Measurements from ENCODE around the gene SPC25.

Gene SPC25

DNA sequence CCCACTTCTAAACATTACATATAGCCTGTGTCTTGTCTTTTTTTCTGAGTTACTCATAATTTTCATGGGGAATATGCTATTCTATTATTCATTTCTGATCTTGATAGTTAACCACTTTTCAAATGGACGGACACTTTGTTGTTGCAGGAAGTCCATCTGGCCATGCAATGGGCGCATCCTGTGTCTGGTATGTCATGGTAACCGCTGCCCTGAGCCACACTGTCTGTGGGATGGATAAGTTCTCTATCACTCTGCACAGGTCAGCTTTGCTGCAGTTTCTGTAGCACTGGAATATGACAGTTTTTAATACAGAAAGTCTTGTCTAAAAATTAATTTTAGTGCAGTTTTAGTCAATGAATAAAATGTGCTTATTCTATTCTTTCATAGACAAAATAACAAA lies 14.1 kb upstream of the SPC25 start:
- H3K9me3 ChIP-seq (ENCODE audit: control insufficient read depth in 5 of 5, low read length in 5 of 5), result no peaks in the 10 kb centered on the region
- H3K36me3 ChIP-seq (ENCODE audit: control insufficient read depth in 5 of 5, insufficient read depth in 5 of 5, low read length in 5 of 5), result no peaks in the 10 kb centered on the region
- H3K27me3 ChIP-seq (ENCODE audit: control insufficient read depth in 5 of 5, insufficient read depth in 4 of 5, low read length in 5 of 5), result peaks cover 0 to 5% (median 2%) of the 10 kb centered on the region in 5 donors
- no peak overlapping the region for H3K4me3 ChIP-seq (ENCODE audit: low read depth in 1 of 5, low read length in 5 of 5)
- H3K9ac ChIP-seq (ENCODE audit: low read length in 5 of 5), result no peak overlapping the region
- no peaks in the 10 kb centered on the region for H3K4me1 ChIP-seq (ENCODE audit: control insufficient read depth in 5 of 5, insufficient read depth in 5 of 5, low read length in 5 of 5)
- no peak overlapping the region for H3K27ac ChIP-seq (ENCODE audit: low read depth, low read length)

DNA sequence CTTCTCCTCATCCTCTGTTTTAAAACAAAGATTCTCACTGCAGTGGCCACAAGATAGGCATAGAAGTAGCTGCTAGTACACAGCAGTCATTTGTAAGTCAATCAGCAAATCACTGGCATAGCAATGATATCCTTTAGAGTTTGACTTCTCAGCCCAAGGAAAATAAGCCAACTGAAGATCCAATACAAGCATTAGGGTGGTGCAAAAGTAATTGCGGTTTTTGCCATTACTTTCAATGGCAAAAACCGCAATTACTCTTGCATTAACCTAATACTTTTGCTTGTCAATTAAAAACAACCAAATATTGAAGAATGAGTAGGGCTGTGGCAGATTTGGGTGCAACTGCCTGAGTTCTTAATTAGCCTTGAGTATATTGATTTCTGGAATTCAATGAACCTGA lies 13.7 kb upstream of the SPC25 start:
- Histone ChIP-seq H3K4me3 (ENCODE audit: low read depth in 1 of 5, low read length in 5 of 5) (no peak overlapping the region), H3K4me1 (ENCODE audit: control insufficient read depth in 5 of 5, insufficient read depth in 5 of 5, low read length in 5 of 5) (no peaks in the 10 kb centered on the region), H3K27me3 (ENCODE audit: control insufficient read depth in 5 of 5, insufficient read depth in 4 of 5, low read length in 5 of 5) (peaks cover 0 to 5% (median 2%) of the 10 kb centered on the region in 5 donors), H3K9me3 (ENCODE audit: control insufficient read depth in 5 of 5, low read length in 5 of 5) (no peaks in the 10 kb centered on the region), H3K9ac (ENCODE audit: low read length in 5 of 5) (no peak overlapping the region), H3K27ac (ENCODE audit: low read depth, low read length) (no peak overlapping the region), H3K36me3 (ENCODE audit: control insufficient read depth in 5 of 5, insufficient read depth in 5 of 5, low read length in 5 of 5) (no peaks in the 10 kb centered on the region)

DNA sequence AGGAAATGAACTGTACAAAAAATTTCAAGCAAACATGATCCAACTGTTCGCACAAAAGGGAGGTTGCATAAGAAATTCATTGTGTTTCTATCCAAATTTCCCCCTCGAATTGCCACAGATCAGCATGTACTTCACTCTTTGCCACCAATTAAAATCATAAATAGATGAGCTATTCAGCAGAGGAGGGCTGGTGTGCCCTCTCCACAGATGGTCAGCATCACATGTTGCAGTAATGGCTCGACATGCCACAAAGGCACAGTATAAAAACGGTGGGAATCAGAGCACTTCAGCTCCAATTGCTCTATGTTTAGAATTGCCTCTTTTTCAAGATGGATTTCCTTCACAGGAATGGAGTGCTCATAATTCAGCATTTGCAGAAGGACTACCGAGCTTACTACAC lies 10.8 kb upstream of the SPC25 start, which contains the start of gene G6PC2:
Gene G6PC2 (plus strand): TSS at position 289 of the 400 bp plus-strand sequence. CDS start 41 bp downstream, at position 330.
- H3K4me3 ChIP-seq (ENCODE audit: low read depth in 1 of 5, low read length in 5 of 5), result no peak within 1 kb of the TSS
- H3K36me3 ChIP-seq (ENCODE audit: control insufficient read depth in 5 of 5, insufficient read depth in 5 of 5, low read length in 5 of 5), result no peaks in the 10 kb centered on the region
- no peak within 1 kb of the TSS for H3K27ac ChIP-seq (ENCODE audit: low read depth, low read length)
- no peaks in the 10 kb centered on the region for H3K9me3 ChIP-seq (ENCODE audit: control insufficient read depth in 5 of 5, low read length in 5 of 5)
- no peak within 1 kb of the TSS for H3K9ac ChIP-seq (ENCODE audit: low read length in 5 of 5)
- H3K27me3 ChIP-seq (ENCODE audit: control insufficient read depth in 5 of 5, insufficient read depth in 4 of 5, low read length in 5 of 5), result no peaks in the 10 kb centered on the region
- H3K4me1 ChIP-seq (ENCODE audit: control insufficient read depth in 5 of 5, insufficient read depth in 5 of 5, low read length in 5 of 5), result no peaks in the 10 kb centered on the region

DNA sequence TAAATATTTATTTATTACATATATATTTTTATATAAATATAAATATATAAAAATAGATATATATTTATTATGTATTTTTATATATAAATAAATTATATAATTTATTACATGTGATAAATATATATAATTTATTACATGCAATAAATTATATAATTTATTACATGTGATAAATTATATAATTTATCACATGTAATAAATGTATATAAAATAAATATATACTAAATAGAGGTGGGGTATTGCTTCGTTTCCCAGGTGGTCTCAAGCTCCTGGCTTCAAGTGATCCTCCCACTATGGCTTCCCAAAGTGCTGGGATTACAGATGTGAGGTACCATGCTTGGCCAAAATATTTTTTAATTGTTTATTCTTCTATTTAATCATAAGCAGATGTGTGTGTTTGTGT lies 7.2 kb upstream of the SPC25 start:
- no peak overlapping the region for H3K4me3 ChIP-seq (ENCODE audit: low read depth in 1 of 5, low read length in 5 of 5)
- no peaks in the 10 kb centered on the region for H3K27me3 ChIP-seq (ENCODE audit: control insufficient read depth in 5 of 5, insufficient read depth in 4 of 5, low read length in 5 of 5)
- no peaks in the 10 kb centered on the region for H3K9me3 ChIP-seq (ENCODE audit: control insufficient read depth in 5 of 5, low read length in 5 of 5)
- H3K36me3 ChIP-seq (ENCODE audit: control insufficient read depth in 5 of 5, insufficient read depth in 5 of 5, low read length in 5 of 5), result no peaks in the 10 kb centered on the region
- no peak overlapping the region for H3K27ac ChIP-seq (ENCODE audit: low read depth, low read length)
- H3K9ac ChIP-seq (ENCODE audit: low read length in 5 of 5), result no peak overlapping the region
- no peaks in the 10 kb centered on the region for H3K4me1 ChIP-seq (ENCODE audit: control insufficient read depth in 5 of 5, insufficient read depth in 5 of 5, low read length in 5 of 5)

DNA sequence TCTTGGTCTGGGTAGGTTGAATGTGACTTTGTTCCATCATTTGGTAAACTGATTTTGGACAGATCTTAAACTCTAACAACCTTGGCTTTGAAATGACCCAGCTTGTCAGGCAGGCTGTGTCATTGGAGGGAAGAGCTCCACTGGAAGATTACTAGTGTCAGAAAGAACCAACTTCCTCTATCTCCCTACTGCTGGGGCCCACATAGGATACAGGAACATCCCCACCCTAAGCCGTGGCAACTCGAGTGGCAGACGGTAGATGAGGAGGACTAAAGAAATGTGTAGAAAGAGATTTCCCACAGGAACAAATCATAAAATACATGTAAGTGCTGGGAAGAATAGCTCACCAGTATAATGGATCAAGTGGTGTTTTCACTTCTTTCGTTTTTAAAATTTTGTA lies 6.6 kb upstream of the SPC25 start:
- no peaks in the 10 kb centered on the region for H3K36me3 ChIP-seq (ENCODE audit: control insufficient read depth in 5 of 5, insufficient read depth in 5 of 5, low read length in 5 of 5)
- no peaks in the 10 kb centered on the region for H3K4me1 ChIP-seq (ENCODE audit: control insufficient read depth in 5 of 5, insufficient read depth in 5 of 5, low read length in 5 of 5)
- H3K9ac ChIP-seq (ENCODE audit: low read length in 5 of 5), result no peak overlapping the region
- H3K27ac ChIP-seq (ENCODE audit: low read depth, low read length), result no peak overlapping the region
- H3K9me3 ChIP-seq (ENCODE audit: control insufficient read depth in 5 of 5, low read length in 5 of 5), result no peaks in the 10 kb centered on the region
- no peak overlapping the region for H3K4me3 ChIP-seq (ENCODE audit: low read depth in 1 of 5, low read length in 5 of 5)
- no peaks in the 10 kb centered on the region for H3K27me3 ChIP-seq (ENCODE audit: control insufficient read depth in 5 of 5, insufficient read depth in 4 of 5, low read length in 5 of 5)

DNA sequence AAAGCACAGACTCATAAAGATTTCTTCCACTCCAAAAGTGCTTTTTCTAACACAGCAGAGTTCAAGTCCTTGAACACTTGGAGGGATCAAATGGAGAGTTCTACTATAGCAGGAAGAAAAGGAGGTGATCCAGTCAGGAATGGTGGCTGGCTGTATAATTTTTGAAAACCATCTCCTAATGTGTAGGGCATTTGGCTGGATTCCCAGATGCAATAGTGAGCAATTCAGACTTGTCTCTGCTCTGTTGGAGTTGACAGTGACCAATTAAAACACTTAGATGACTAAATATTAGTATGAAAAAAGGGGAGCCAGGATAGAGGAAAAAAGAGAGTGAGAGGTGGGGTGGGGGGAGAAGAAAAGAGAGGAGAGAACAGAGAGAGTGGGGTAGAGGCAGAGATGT lies 5.5 kb upstream of the SPC25 start:
- no peaks in the 10 kb centered on the region for H3K9me3 ChIP-seq (ENCODE audit: control insufficient read depth in 5 of 5, low read length in 5 of 5)
- no peaks in the 10 kb centered on the region for H3K4me1 ChIP-seq (ENCODE audit: control insufficient read depth in 5 of 5, insufficient read depth in 5 of 5, low read length in 5 of 5)
- no peaks in the 10 kb centered on the region for H3K27me3 ChIP-seq (ENCODE audit: control insufficient read depth in 5 of 5, insufficient read depth in 4 of 5, low read length in 5 of 5)
- H3K36me3 ChIP-seq (ENCODE audit: control insufficient read depth in 5 of 5, insufficient read depth in 5 of 5, low read length in 5 of 5), result no peaks in the 10 kb centered on the region
- H3K9ac ChIP-seq (ENCODE audit: low read length in 5 of 5), result no peak overlapping the region
- H3K27ac ChIP-seq (ENCODE audit: low read depth, low read length), result no peak overlapping the region
- no peak overlapping the region for H3K4me3 ChIP-seq (ENCODE audit: low read depth in 1 of 5, low read length in 5 of 5)

DNA sequence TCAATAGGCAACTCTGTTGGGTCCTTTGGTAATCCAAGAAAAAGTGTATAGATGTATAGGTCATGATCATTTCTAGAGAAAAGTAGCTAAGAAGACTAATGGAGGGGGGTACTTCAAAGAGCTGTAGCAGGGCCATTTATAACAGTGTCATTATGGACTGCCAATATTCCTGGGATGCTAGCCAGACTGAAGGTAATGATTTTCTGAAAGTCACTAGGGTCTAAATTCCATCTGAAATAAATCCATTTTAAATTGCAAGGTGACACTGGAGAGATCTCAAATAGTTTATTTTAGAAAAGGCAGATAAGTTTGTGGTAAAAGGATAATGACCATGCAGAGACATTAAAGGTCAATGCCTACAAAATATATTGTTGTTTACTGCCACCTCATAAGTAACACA lies 4.5 kb upstream of the SPC25 start:
- no peak overlapping the region for H3K27ac ChIP-seq (ENCODE audit: low read depth, low read length)
- H3K4me3 ChIP-seq (ENCODE audit: low read depth in 1 of 5, low read length in 5 of 5), result no peak overlapping the region
- H3K9me3 ChIP-seq (ENCODE audit: control insufficient read depth in 5 of 5, low read length in 5 of 5), result no peaks in the 10 kb centered on the region
- H3K36me3 ChIP-seq (ENCODE audit: control insufficient read depth in 5 of 5, insufficient read depth in 5 of 5, low read length in 5 of 5), result no peaks in the 10 kb centered on the region
- no peaks in the 10 kb centered on the region for H3K27me3 ChIP-seq (ENCODE audit: control insufficient read depth in 5 of 5, insufficient read depth in 4 of 5, low read length in 5 of 5)
- H3K9ac ChIP-seq (ENCODE audit: low read length in 5 of 5), result no peak overlapping the region
- peaks cover 0 to 10% (median 8%) of the 10 kb centered on the region in 5 donors for H3K4me1 ChIP-seq (ENCODE audit: control insufficient read depth in 5 of 5, insufficient read depth in 5 of 5, low read length in 5 of 5)

DNA sequence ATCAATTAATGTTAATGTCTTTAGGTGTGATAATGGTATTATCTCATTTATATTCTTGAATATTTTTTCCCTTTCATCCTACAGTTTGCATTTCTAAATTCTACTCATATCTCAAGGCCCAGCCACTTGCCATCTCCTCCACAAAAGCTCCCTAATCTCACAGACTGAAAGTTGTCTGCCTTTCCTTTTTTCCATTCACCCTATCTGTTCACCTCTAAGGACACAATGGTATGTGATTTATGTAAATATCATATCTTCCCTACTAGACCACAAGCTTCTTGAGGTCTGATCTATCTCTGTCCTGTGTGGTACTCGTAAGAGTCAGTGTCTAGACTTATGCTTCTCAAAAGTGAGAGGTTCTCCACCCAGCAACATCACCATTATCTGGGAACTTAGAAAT lies 3.9 kb upstream of the SPC25 start:
- no peaks in the 10 kb centered on the region for H3K36me3 ChIP-seq (ENCODE audit: control insufficient read depth in 5 of 5, insufficient read depth in 5 of 5, low read length in 5 of 5)
- no peak overlapping the region for H3K9ac ChIP-seq (ENCODE audit: low read length in 5 of 5)
- H3K9me3 ChIP-seq (ENCODE audit: control insufficient read depth in 5 of 5, low read length in 5 of 5), result no peaks in the 10 kb centered on the region
- no peaks in the 10 kb centered on the region for H3K27me3 ChIP-seq (ENCODE audit: control insufficient read depth in 5 of 5, insufficient read depth in 4 of 5, low read length in 5 of 5)
- no peak overlapping the region for H3K4me3 ChIP-seq (ENCODE audit: low read depth in 1 of 5, low read length in 5 of 5)
- H3K27ac ChIP-seq (ENCODE audit: low read depth, low read length), result no peak overlapping the region
- peaks cover 0 to 11% (median 9%) of the 10 kb centered on the region in 5 donors for H3K4me1 ChIP-seq (ENCODE audit: control insufficient read depth in 5 of 5, insufficient read depth in 5 of 5, low read length in 5 of 5)

DNA sequence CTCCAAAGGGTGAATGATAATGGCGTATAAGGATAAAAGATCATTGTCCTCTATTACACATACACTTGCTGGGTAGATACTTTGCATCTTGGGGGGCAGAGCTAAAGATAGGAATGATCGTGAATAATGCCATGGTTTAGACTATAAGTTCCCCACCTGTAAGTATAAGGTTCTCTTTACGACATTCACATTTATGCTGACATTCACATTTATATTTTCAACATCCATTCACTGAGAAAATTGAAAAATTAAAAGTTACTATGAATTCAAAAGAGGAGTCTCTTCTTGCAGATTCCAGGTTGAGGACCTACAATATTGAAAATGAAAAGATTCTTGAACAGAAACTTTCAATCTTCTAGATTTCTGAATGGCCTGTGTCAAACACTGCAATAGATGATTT lies 2.1 kb upstream of the SPC25 start:
- no peak overlapping the region for H3K9ac ChIP-seq (ENCODE audit: low read length in 5 of 5)
- no peak overlapping the region for H3K27ac ChIP-seq (ENCODE audit: low read depth, low read length)
- H3K36me3 ChIP-seq (ENCODE audit: control insufficient read depth in 5 of 5, insufficient read depth in 5 of 5, low read length in 5 of 5), result no peaks in the 10 kb centered on the region
- no peak overlapping the region for H3K4me3 ChIP-seq (ENCODE audit: low read depth in 1 of 5, low read length in 5 of 5)
- H3K4me1 ChIP-seq (ENCODE audit: control insufficient read depth in 5 of 5, insufficient read depth in 5 of 5, low read length in 5 of 5), result peaks cover 0 to 11% (median 9%) of the 10 kb centered on the region in 5 donors
- H3K27me3 ChIP-seq (ENCODE audit: control insufficient read depth in 5 of 5, insufficient read depth in 4 of 5, low read length in 5 of 5), result no peaks in the 10 kb centered on the region
- no peaks in the 10 kb centered on the region for H3K9me3 ChIP-seq (ENCODE audit: control insufficient read depth in 5 of 5, low read length in 5 of 5)

DNA sequence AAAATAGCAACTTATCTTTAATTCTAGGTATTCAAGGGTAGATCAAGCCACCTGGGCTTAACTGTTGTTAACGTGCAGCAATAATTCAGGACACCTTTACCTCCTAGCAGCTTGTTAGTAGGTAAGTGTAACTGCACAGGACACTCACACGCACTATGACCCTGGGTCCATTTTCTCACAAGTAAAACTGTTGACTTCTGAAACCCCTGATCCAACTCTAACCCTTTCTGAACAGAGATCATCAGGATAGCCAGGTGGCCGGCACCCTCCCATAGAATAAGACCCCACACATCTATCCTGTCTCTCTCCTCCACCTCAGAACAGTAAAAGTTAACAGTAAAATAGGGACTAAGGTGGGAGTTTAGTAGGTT lies 610 bp downstream of the SPC25 start:
- Histone ChIP-seq H3K27me3 (ENCODE audit: control insufficient read depth in 5 of 5, insufficient read depth in 4 of 5, low read length in 5 of 5) (no peaks in the 10 kb centered on the region), H3K9ac (ENCODE audit: low read length in 5 of 5) (peak overlapping the region in 1 of 5 donors; percentile 11), H3K27ac (ENCODE audit: low read depth, low read length) (no peak overlapping the region), H3K4me1 (ENCODE audit: control insufficient read depth in 5 of 5, insufficient read depth in 5 of 5, low read length in 5 of 5) (peaks cover 0 to 11% (median 9%) of the 10 kb centered on the region in 5 donors), H3K9me3 (ENCODE audit: control insufficient read depth in 5 of 5, low read length in 5 of 5) (no peaks in the 10 kb centered on the region), H3K4me3 (ENCODE audit: low read depth in 1 of 5, low read length in 5 of 5) (peak overlapping the region in 2 of 5 donors; percentile 66 to 77), H3K36me3 (ENCODE audit: control insufficient read depth in 5 of 5, insufficient read depth in 5 of 5, low read length in 5 of 5) (no peaks in the 10 kb centered on the region)

DNA sequence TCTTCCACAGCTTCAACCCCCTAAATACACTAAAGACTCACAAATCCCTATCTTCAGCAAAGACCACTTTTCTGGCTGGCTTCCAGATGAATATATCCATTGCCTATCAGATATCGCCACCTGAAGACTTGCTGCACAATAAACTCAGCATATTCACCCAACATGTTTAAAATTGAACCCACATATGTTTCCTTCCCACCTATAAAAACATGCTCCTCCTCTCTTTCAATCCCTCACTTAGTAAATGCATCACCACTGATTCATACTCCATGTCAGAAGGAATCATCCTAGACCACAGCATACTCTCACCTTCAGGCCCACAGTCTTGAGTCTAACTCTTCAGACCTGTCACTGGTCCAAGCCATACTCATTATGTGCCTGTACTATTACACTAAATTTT lies 5.3 kb downstream of the SPC25 start:
- H3K27me3 ChIP-seq (ENCODE audit: control insufficient read depth in 5 of 5, insufficient read depth in 4 of 5, low read length in 5 of 5), result no peaks in the 10 kb centered on the region
- no peak overlapping the region for H3K27ac ChIP-seq (ENCODE audit: low read depth, low read length)
- H3K4me1 ChIP-seq (ENCODE audit: control insufficient read depth in 5 of 5, insufficient read depth in 5 of 5, low read length in 5 of 5), result peaks cover 0 to 4% (median 3%) of the 10 kb centered on the region in 5 donors
- no peaks in the 10 kb centered on the region for H3K36me3 ChIP-seq (ENCODE audit: control insufficient read depth in 5 of 5, insufficient read depth in 5 of 5, low read length in 5 of 5)
- no peak overlapping the region for H3K9ac ChIP-seq (ENCODE audit: low read length in 5 of 5)
- H3K4me3 ChIP-seq (ENCODE audit: low read depth in 1 of 5, low read length in 5 of 5), result no peak overlapping the region
- no peaks in the 10 kb centered on the region for H3K9me3 ChIP-seq (ENCODE audit: control insufficient read depth in 5 of 5, low read length in 5 of 5)
